ENCODE results near the gene PPARD.
A peak's percentile ranks its signal among the peaks of the same experiment; 100 is the strongest.

Gene PPARD

DNA sequence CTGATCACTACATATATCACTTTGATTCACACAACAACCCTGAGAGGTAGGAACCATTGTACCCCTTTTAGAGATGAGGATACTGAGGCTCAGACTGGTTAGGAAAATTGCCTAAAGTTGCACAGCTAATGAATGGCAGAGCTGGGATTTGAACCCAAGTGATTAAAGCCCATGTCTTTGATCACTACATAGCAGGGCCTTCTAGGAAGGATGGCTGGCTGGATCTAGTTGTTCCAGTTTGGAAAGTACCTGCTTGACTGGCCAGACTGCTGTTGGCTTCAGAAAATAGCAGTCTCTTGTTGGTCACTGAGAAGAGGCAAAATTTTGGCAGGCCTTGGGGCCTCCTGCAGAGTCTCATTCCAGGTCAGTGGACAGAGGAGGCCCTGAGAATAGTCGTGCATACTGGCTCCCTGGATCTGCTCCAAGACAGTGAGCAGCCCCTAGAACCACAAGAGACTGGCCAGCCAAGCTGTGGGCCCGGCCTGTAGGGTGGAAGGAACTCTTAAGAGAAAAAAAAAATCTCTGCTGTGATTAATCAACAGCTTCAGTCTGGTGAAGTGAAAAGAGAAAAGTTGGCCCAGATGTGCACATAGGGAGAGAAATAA, 17.5 kb downstream of the PPARD start:
- ChIA-PET POLR2A (ENCODE audit: low non-redundant PET) (no interaction called here), CTCF (interaction anchor here (0.6 to 1.8 kb wide), 3 partner anchors 16 to 472 kb away, joined by 3 to 6 read pairs (median 3); partner anchors contain the start of gene TAF11)
- DNase-seq (ENCODE audit: low spot score), result no peak
- peak overlapping the region; percentile 70 for H3K27ac ChIP-seq
- no peak for TF ChIP-seq CTCF (conservative IDR thresholded peaks at IDR 0.05; ENCODE audit: low read depth)

GRCh38 chr6:35360349-35361138, 18.2 kb downstream of the PPARD start:
- no peak for DNase-seq (ENCODE audit: low spot score)
- no peak for TF ChIP-seq CTCF (conservative IDR thresholded peaks at IDR 0.05; ENCODE audit: low read depth)
- CTCF ChIA-PET, result interaction anchor here (0.6 to 1.8 kb wide), 3 partner anchors 17 to 185 kb away, joined by 3 to 6 read pairs (median 3); no protein-coding TSS in a partner anchor
- POLR2A ChIA-PET (ENCODE audit: low non-redundant PET), result no interaction called here
- H3K27ac ChIP-seq, result peak overlapping the region; percentile 70

DNA sequence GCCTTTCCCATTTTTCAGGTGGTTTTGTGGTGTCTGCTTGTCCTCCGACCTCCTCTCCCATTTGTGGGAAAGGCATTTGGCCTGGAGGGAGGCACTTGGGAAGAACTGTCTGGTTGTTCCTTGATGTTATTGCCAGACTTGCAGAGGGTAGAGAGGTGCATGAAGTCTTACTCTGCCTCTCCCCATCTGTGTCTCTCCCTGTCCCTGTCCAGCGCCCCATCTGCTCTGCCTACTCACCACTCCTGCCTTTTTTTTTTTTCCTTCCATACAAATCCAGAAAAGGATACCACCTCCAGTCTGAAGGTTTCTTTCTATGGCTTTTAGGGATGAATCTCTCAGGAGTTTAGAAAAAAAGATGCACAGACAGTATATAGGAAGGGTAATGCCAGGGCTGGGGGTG, 19.8 kb downstream of the PPARD start:
- CTCF ChIA-PET, result no interaction called here
- no peak for TF ChIP-seq CTCF (conservative IDR thresholded peaks at IDR 0.05; ENCODE audit: low read depth)
- H3K27ac ChIP-seq, result peak overlapping the region; percentile 35; the same call in 1 of the 2 replicates
- POLR2A ChIA-PET (ENCODE audit: low non-redundant PET), result no interaction called here
- DNase-seq (ENCODE audit: low spot score), result no peak

- CTCF ChIA-PET, result interaction anchor here (0.7 kb wide), 1 partner anchor 70 kb away, joined by 3 read pairs; no protein-coding TSS in a partner anchor
- DNase-seq (ENCODE audit: low spot score), result no peak
Measured at GRCh38 chr6:35363293-35363750, 21.0 kb downstream of the PPARD start.

GRCh38 chr6:35365594-35366203, 23.3 kb downstream of the PPARD start:
- ChIA-PET CTCF (interaction anchor here (0.5 kb wide), 1 partner anchor 402 kb away, joined by 4 read pairs; no protein-coding TSS in a partner anchor), POLR2A (ENCODE audit: low non-redundant PET) (no interaction called here)
- peak overlapping the region; percentile 54 for H3K27ac ChIP-seq
- DNase-seq (ENCODE audit: low spot score), result no peak
- TF ChIP-seq CTCF (conservative IDR thresholded peaks at IDR 0.05; ENCODE audit: low read depth), result no peak

More at GRCh38 chr6:35363293-35363750, 21.0 kb downstream of the PPARD start:
- peak overlapping the region; percentile 35 for H3K27ac ChIP-seq
- no peak for TF ChIP-seq CTCF (conservative IDR thresholded peaks at IDR 0.05; ENCODE audit: low read depth)
- POLR2A ChIA-PET (ENCODE audit: low non-redundant PET), result no interaction called here

GRCh38 chr6:35366204-35366596, 23.8 kb downstream of the PPARD start:
- no peak for TF ChIP-seq CTCF (conservative IDR thresholded peaks at IDR 0.05; ENCODE audit: low read depth)
- CTCF ChIA-PET, result interaction anchor here (0.5 kb wide), 1 partner anchor 402 kb away, joined by 4 read pairs; no protein-coding TSS in a partner anchor
- H3K27ac ChIP-seq, result no peak overlapping the region
- POLR2A ChIA-PET (ENCODE audit: low non-redundant PET), result no interaction called here
- DNase-seq (ENCODE audit: low spot score), result no peak
